ENCODE measurements around the gene PLPPR2. TPM values are rescaled to one million over a fixed set of nuclear protein-coding genes. Genes with fewer than 3 reads are reported as not detected.

PLPPR2 gene
- total RNA-seq, 1 experiment from 2014 or later: 7.5 TPM

DNA sequence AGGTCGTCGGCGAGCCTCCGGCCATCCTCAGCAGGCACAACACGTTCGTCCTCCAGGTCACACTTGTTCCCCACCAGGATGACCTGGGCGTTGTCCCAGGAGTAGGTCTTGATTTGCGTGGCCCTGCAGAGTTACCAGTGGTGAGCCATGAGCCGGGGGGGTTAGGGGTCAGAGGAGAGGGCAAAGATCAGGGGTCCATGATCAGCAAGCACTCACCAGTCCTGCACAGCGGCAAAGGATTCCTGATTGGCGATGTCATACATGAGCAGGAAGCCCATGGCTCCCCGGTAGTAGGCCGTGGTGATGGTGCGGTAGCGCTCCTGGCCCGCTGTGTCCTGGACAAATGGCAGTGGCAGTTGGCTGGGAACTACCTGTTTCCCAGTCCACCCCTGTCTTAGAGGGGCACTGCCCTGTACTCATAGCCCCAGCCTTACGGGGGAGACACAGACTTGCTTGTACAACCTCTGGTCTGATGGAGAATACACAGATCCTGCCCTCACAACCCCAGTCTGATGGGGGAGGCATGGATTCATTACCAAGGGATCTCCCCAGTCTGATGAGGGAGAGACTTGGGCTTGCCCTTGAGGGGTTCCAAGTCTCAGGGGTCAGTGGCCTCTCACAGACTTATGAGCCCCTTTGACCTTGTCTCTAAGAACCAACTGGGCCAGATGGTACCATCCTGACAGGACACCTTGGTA lies 19.6 kb upstream of the PLPPR2 start (continued):
- TF ChIP-seq, protein P1, sequence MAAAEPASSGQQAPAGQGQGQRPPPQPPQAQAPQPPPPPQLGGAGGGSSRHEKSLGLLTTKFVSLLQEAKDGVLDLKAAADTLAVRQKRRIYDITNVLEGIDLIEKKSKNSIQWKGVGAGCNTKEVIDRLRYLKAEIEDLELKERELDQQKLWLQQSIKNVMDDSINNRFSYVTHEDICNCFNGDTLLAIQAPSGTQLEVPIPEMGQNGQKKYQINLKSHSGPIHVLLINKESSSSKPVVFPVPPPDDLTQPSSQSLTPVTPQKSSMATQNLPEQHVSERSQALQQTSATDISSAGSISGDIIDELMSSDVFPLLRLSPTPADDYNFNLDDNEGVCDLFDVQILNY (CRISPR knock-in tag; IDR thresholded peaks at IDR 0.05): no peak
- TF ChIP-seq ZNF219 (CRISPR knock-in tag; IDR thresholded peaks at IDR 0.05; ENCODE audit: borderline replicate concordance): no peak

DNA sequence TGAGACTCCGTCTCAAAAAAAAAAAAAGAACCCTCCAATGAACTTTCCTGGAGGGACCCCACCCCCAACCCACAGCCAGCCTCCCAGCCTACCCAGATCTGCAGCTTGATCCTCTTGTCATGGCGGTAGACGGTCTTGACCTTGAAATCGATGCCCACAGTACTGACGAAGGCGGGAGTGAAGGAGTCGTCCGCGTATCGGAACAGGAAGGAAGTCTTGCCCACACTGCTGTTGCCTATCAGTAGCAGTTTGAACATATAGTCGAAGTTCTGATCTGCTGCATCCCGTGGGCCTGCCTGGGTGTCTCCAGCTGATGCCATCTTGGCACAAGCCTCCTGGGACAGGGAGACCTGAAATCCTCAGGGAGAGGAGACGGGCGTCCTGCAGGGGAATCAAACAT lies 18.2 kb upstream of the PLPPR2 start:
- Mint-ChIP-seq H3K36me3 (peaks cover 21% of the 10 kb centered on the region), H3K27ac (no peak overlapping the region), H3K4me1 (peaks cover 7% of the 10 kb centered on the region), H3K9me3 (no peaks in the 10 kb centered on the region), H3K4me3 (no peak overlapping the region), H3K27me3 (ENCODE audit: low read depth) (no peaks in the 10 kb centered on the region)
- no peak for ATAC-seq
- no peak for TF ChIP-seq ZNF423 (CRISPR knock-in tag; IDR thresholded peaks at IDR 0.05)
- no peak for TF ChIP-seq GTF2I (CRISPR knock-in tag; conservative IDR thresholded peaks at IDR 0.05)
- no peak for TF ChIP-seq ZNF317 (CRISPR knock-in tag; IDR thresholded peaks at IDR 0.05; ENCODE audit: borderline replicate concordance, low read depth)
- no peak for TF ChIP-seq TCF7 (CRISPR knock-in tag; IDR thresholded peaks at IDR 0.05; ENCODE audit: low read depth)
- no peak for TF ChIP-seq PRRX2 (CRISPR knock-in tag; IDR thresholded peaks at IDR 0.05)
- no peak for TF ChIP-seq ATF1 (CRISPR knock-in tag; IDR thresholded peaks at IDR 0.05)
- TF ChIP-seq, protein P2, sequence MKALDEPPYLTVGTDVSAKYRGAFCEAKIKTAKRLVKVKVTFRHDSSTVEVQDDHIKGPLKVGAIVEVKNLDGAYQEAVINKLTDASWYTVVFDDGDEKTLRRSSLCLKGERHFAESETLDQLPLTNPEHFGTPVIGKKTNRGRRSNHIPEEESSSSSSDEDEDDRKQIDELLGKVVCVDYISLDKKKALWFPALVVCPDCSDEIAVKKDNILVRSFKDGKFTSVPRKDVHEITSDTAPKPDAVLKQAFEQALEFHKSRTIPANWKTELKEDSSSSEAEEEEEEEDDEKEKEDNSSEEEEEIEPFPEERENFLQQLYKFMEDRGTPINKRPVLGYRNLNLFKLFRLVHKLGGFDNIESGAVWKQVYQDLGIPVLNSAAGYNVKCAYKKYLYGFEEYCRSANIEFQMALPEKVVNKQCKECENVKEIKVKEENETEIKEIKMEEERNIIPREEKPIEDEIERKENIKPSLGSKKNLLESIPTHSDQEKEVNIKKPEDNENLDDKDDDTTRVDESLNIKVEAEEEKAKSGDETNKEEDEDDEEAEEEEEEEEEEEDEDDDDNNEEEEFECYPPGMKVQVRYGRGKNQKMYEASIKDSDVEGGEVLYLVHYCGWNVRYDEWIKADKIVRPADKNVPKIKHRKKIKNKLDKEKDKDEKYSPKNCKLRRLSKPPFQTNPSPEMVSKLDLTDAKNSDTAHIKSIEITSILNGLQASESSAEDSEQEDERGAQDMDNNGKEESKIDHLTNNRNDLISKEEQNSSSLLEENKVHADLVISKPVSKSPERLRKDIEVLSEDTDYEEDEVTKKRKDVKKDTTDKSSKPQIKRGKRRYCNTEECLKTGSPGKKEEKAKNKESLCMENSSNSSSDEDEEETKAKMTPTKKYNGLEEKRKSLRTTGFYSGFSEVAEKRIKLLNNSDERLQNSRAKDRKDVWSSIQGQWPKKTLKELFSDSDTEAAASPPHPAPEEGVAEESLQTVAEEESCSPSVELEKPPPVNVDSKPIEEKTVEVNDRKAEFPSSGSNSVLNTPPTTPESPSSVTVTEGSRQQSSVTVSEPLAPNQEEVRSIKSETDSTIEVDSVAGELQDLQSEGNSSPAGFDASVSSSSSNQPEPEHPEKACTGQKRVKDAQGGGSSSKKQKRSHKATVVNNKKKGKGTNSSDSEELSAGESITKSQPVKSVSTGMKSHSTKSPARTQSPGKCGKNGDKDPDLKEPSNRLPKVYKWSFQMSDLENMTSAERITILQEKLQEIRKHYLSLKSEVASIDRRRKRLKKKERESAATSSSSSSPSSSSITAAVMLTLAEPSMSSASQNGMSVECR (CRISPR knock-in tag; IDR thresholded peaks at IDR 0.05; ENCODE audit: borderline replicate concordance): no peak
- TF ChIP-seq ELF4 (CRISPR knock-in tag; IDR thresholded peaks at IDR 0.05; ENCODE audit: low read depth): no peak
- CTCF ChIA-PET: no interaction called here
- POLR2A ChIA-PET: no interaction called here
- DNase-seq (ENCODE audit: low spot score): no peak

DNA sequence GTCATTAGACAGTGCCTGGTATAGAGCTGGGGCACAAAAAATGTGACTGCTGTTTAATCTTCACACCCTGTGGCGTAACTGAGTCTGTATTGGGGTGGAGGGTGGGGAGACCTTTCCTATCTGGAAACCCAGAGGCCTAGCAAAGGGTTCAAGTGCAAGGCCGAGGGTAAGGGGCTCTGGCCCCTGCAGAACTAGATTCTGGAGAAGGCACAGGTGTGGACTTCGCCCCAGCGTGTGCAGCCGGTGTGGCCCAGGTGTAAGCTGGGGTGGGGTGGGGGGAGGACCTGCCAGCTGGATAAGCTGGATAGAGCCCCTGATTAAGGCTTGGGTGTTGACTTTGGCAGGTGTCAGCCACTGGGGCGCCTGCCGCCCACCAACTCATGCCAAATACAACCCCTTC lies 17.1 kb upstream of the PLPPR2 start:
- H3K36me3 Mint-ChIP-seq: peaks cover 24% of the 10 kb centered on the region
- peaks cover 7% of the 10 kb centered on the region for H3K4me1 Mint-ChIP-seq
- ATAC-seq (no peak), DNase-seq (ENCODE audit: low spot score) (no peak)
- no peaks in the 10 kb centered on the region for H3K9me3 Mint-ChIP-seq
- H3K27ac Mint-ChIP-seq: no peak overlapping the region
- POLR2A ChIA-PET: interaction anchor here (0.7 kb wide), 1 partner anchor 13 kb away, joined by 3 read pairs; no protein-coding TSS in a partner anchor
- H3K4me3 Mint-ChIP-seq: no peak overlapping the region
- H3K27me3 Mint-ChIP-seq (ENCODE audit: low read depth): no peaks in the 10 kb centered on the region
- CTCF ChIA-PET: interaction anchor here (0.6 to 3.0 kb wide), 10 partner anchors 16 to 936 kb away, joined by 3 to 37 read pairs (median 10); partner anchors contain the start of genes EPOR, RGL3 and SWSAP1
- TF ChIP-seq, protein P3, sequence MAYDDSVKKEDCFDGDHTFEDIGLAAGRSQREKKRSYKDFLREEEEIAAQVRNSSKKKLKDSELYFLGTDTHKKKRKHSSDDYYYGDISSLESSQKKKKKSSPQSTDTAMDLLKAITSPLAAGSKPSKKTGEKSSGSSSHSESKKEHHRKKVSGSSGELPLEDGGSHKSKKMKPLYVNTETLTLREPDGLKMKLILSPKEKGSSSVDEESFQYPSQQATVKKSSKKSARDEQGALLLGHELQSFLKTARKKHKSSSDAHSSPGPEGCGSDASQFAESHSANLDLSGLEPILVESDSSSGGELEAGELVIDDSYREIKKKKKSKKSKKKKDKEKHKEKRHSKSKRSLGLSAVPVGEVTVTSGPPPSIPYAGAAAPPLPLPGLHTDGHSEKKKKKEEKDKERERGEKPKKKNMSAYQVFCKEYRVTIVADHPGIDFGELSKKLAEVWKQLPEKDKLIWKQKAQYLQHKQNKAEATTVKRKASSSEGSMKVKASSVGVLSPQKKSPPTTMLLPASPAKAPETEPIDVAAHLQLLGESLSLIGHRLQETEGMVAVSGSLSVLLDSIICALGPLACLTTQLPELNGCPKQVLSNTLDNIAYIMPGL (CRISPR knock-in tag; IDR thresholded peaks at IDR 0.05): no peak
- TF ChIP-seq SOX15 (CRISPR knock-in tag; IDR thresholded peaks at IDR 0.05) (no peak), KAT7 (CRISPR knock-in tag; IDR thresholded peaks at IDR 0.05; ENCODE audit: borderline replicate concordance) (no peak), CREB1 (CRISPR knock-in tag; IDR thresholded peaks at IDR 0.05) (no peak), EMX1 (CRISPR knock-in tag; IDR thresholded peaks at IDR 0.05) (no peak)
- TF ChIP-seq, protein P4, sequence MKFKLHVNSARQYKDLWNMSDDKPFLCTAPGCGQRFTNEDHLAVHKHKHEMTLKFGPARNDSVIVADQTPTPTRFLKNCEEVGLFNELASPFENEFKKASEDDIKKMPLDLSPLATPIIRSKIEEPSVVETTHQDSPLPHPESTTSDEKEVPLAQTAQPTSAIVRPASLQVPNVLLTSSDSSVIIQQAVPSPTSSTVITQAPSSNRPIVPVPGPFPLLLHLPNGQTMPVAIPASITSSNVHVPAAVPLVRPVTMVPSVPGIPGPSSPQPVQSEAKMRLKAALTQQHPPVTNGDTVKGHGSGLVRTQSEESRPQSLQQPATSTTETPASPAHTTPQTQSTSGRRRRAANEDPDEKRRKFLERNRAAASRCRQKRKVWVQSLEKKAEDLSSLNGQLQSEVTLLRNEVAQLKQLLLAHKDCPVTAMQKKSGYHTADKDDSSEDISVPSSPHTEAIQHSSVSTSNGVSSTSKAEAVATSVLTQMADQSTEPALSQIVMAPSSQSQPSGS (CRISPR knock-in tag; IDR thresholded peaks at IDR 0.05; ENCODE audit: borderline replicate concordance, low read depth): no peak
- TF ChIP-seq, protein P5, sequence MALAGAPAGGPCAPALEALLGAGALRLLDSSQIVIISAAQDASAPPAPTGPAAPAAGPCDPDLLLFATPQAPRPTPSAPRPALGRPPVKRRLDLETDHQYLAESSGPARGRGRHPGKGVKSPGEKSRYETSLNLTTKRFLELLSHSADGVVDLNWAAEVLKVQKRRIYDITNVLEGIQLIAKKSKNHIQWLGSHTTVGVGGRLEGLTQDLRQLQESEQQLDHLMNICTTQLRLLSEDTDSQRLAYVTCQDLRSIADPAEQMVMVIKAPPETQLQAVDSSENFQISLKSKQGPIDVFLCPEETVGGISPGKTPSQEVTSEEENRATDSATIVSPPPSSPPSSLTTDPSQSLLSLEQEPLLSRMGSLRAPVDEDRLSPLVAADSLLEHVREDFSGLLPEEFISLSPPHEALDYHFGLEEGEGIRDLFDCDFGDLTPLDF (CRISPR knock-in tag; IDR thresholded peaks at IDR 0.05): no peak
- TF ChIP-seq, protein P6, sequence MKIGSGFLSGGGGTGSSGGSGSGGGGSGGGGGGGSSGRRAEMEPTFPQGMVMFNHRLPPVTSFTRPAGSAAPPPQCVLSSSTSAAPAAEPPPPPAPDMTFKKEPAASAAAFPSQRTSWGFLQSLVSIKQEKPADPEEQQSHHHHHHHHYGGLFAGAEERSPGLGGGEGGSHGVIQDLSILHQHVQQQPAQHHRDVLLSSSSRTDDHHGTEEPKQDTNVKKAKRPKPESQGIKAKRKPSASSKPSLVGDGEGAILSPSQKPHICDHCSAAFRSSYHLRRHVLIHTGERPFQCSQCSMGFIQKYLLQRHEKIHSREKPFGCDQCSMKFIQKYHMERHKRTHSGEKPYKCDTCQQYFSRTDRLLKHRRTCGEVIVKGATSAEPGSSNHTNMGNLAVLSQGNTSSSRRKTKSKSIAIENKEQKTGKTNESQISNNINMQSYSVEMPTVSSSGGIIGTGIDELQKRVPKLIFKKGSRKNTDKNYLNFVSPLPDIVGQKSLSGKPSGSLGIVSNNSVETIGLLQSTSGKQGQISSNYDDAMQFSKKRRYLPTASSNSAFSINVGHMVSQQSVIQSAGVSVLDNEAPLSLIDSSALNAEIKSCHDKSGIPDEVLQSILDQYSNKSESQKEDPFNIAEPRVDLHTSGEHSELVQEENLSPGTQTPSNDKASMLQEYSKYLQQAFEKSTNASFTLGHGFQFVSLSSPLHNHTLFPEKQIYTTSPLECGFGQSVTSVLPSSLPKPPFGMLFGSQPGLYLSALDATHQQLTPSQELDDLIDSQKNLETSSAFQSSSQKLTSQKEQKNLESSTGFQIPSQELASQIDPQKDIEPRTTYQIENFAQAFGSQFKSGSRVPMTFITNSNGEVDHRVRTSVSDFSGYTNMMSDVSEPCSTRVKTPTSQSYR (CRISPR knock-in tag; IDR thresholded peaks at IDR 0.05): 0 out of 2 replicates have a peak, but pooled peaks have one; percentile 25

Measured in WTC11 (cell line).